OCI-LY1 (cell line): ENCODE data around the gene GCM1.

Experiments
- CTCF ChIP-seq: fragments of 200-600 bp; sonication (generic), shearing (Covaris generic); IDR thresholded peaks from 2 replicates; pipeline ENCODE4 v1.5.1; 2017; ENCODE audit warnings: mild to moderate bottlenecking, antibody characterized with exemption, low read length, moderate library complexity, mixed read lengths
- EZH2 ChIP-seq: fragments of 200-600 bp; sonication (generic), shearing (Covaris generic); IDR thresholded peaks from 2 replicates; pipeline ENCODE4 v1.8.0; 2017; ENCODE audit warnings: borderline replicate concordance, mixed run types, mild to moderate bottlenecking, antibody characterized with exemption, low read length, moderate library complexity, mixed read lengths

- TF ChIP-seq CTCF: no peak
- TF ChIP-seq EZH2: no peak
Measured at GRCh38 chr6:53089948-53090347, 58.7 kb downstream of the GCM1 start.
